SU-DHL-6 (cell line): ENCODE results near the gene GARS1.

Experiments used
- CTCF ChIP-seq: fragments of 200-600 bp; sonication (generic); IDR thresholded peaks from one replicate; pipeline ENCODE4 v1.5.1; 2017; ENCODE audit warnings: antibody characterized with exemption, mild to moderate bottlenecking, low read length, moderate library complexity; ENCODE audit not compliant: insufficient read depth, poor library complexity, severe bottlenecking
- EZH2phosphoT487 ChIP-seq: fragments of 200-600 bp; sonication (generic), shearing (Covaris generic); conservative IDR thresholded peaks from 2 replicates; pipeline ENCODE4 v1.6.1; 2018; ENCODE audit warnings: mild to moderate bottlenecking, antibody characterized with exemption, low read length, moderate library complexity, mixed read lengths

- no peak for TF ChIP-seq CTCF
- no peak for TF ChIP-seq EZH2phosphoT487
These were observed 32.3 kb downstream of the GARS1 start for GRCh38 chr7:30627026-30627425.
